Caco-2 (cell line): ENCODE measurements around the gene PI4KA. TPM values are rescaled to one million over a fixed set of nuclear protein-coding genes. Genes with fewer than 3 reads are reported as not detected.

Experiments used
- BruUV-seq: library from RNA; stranded (reverse); fragments of 400-500 nt; replicated peaks from 2 replicates; lab custom pipeline; 2021; lab: Mats Ljungman, UMichigan
- CTCF ChIA-PET: fragments of 300-600 bp; sonication (Branson Sonifier 250); formaldehyde crosslinking; loops from one replicate; lab custom pipeline; 2022; ENCODE audit warnings: antibody characterized with exemption; lab: Charles Lee
- POLR2A ChIA-PET: fragments of 300-600 bp; sonication (Branson Sonifier 250); formaldehyde crosslinking; loops from one replicate; lab custom pipeline; 2022; ENCODE audit warnings: antibody characterized with exemption; lab: Charles Lee
- DNase-seq, 2 experiments: peaks; one replicate each; pipeline versions ENCODE4 v3.0.0 to v3.0.0-alpha.2; 2020 to 2022
- H3K27me3 ChIP-seq: replicated peaks from 2 replicates; pipeline ENCODE4 v1.6.0; 2011; ENCODE audit warnings: low read length; ENCODE audit not compliant: control insufficient read depth, insufficient read depth
- H3K36me3 ChIP-seq: 2 replicates; pipeline ENCODE4 v1.5.1; 2011; ENCODE audit warnings: low read length; ENCODE audit not compliant: control insufficient read depth, insufficient read depth
- H3K4me1 ChIP-seq: fragments of 250-450 bp; sonication (Bioruptor Pico); 2 replicates; pipeline ENCODE4 v1.5.1; 2020; ENCODE audit warnings: mild to moderate bottlenecking
- H3K4me3 ChIP-seq: 2 replicates; pipeline ENCODE4 v1.5.1; 2011; ENCODE audit warnings: low read depth, mild to moderate bottlenecking, control low read depth, low read length
- H3K9me3 ChIP-seq: fragments of 250-450 bp; sonication (Bioruptor Pico); 2 replicates; pipeline ENCODE4 v1.5.1; 2020; ENCODE audit warnings: mild to moderate bottlenecking, moderate library complexity
- H3K27ac Mint-ChIP-seq: one replicate; pipeline ENCODE4 v1.8.0; 2022; ENCODE audit warnings: mixed read lengths; ENCODE audit not compliant: unreplicated experiment
- H3K27me3 Mint-ChIP-seq: one replicate; pipeline ENCODE4 v1.8.0; 2022; ENCODE audit warnings: mixed read lengths; ENCODE audit not compliant: insufficient read depth, unreplicated experiment
- H3K36me3 Mint-ChIP-seq: one replicate; pipeline ENCODE4 v1.8.0; 2022; ENCODE audit warnings: mild to moderate bottlenecking, mixed read lengths; ENCODE audit not compliant: insufficient read depth, unreplicated experiment
- H3K4me1 Mint-ChIP-seq: one replicate; pipeline ENCODE4 v1.8.0; 2022; ENCODE audit warnings: low read depth, mixed read lengths; ENCODE audit not compliant: unreplicated experiment
- H3K4me3 Mint-ChIP-seq: one replicate; pipeline ENCODE4 v1.8.0; 2022; ENCODE audit warnings: mild to moderate bottlenecking, moderate library complexity, mixed read lengths; ENCODE audit not compliant: unreplicated experiment
- H3K9me3 Mint-ChIP-seq: one replicate; pipeline ENCODE4 v1.8.0; 2022; ENCODE audit warnings: mixed read lengths; ENCODE audit not compliant: unreplicated experiment
- CTCF ChIP-seq, 2 experiments: fragments of 200-600 bp in 1 of 2; IDR thresholded peaks; 1 replicate in 1 of 2; 2 replicates in 1 of 2; pipeline versions ENCODE4 v1.5.1 to v1.8.0; 2011 to 2022; ENCODE audit warnings: antibody characterized with exemption in 1 of 2, control low read depth in 1 of 2, inconsistent platforms in 1 of 2, low read depth in 1 of 2, low read length in 1 of 2, mild to moderate bottlenecking in 1 of 2, moderate library complexity in 1 of 2; ENCODE audit not compliant: insufficient read depth in 1 of 2, severe bottlenecking in 1 of 2, unreplicated experiment in 1 of 2
- intact Hi-C: fragments of 100-400 bp; cut with micrococcal nuclease; formaldehyde crosslinking; loops from one replicate; pipeline ENCODE4 v1.10.0; 2022; ENCODE audit not compliant: unreplicated experiment
- total RNA-seq: library from RNA; stranded (reverse); gene quantifications from 2 replicates; pipeline ENCODE4 v1.2.3, GENCODE V29; 2022

PI4KA gene
- total RNA-seq, 1 experiment from 2014 or later: 66.9 TPM

GRCh38 chr22:20776624-20777405 lies 81.8 kb downstream of the PI4KA start:
- no peak for TF ChIP-seq CTCF (IDR thresholded peaks at IDR 0.05; ENCODE audit: insufficient read depth in 1 of 2, low read depth in 1 of 2, low read length in 1 of 2, severe bottlenecking in 1 of 2, unreplicated experiment in 1 of 2)
- H3K27me3 ChIP-seq: no peaks in the 10 kb centered on the region
- Mint-ChIP-seq H3K27ac (peak overlapping the region; percentile 97), H3K36me3 (peaks cover 12% of the 10 kb centered on the region), H3K27me3 (no peaks in the 10 kb centered on the region), H3K9me3 (no peaks in the 10 kb centered on the region), H3K4me1 (peaks cover 37% of the 10 kb centered on the region), H3K4me3 (no peak overlapping the region)
- H3K4me1 ChIP-seq: peaks cover 43% of the 10 kb centered on the region
- no peaks in the 10 kb centered on the region; the same call in 1 of the 2 replicates for H3K36me3 ChIP-seq
- TSS peak; percentile 51 for BruUV-seq
- no peaks in the 10 kb centered on the region for H3K9me3 ChIP-seq
- CTCF ChIA-PET: interaction anchor here (1.0 to 1.5 kb wide), 3 partner anchors 27 to 109 kb away, joined by 3 to 17 read pairs (median 5); no protein-coding TSS in a partner anchor
- no peak overlapping the region for H3K4me3 ChIP-seq
- no peak for DNase-seq
- intact Hi-C loops: loop anchor here (10.0 kb wide), 1 partner anchor 108 kb away; no protein-coding TSS in a partner anchor
- POLR2A ChIA-PET: interaction anchor here (0.9 kb wide), 1 partner anchor 383 kb away, joined by 3 read pairs; the partner anchor contains the start of gene ZNF74

GRCh38 chr22:20775342-20775895 lies 83.2 kb downstream of the PI4KA start:
- Histone ChIP-seq H3K36me3 (no peaks in the 10 kb centered on the region; the same call in 1 of the 2 replicates), H3K4me1 (peaks cover 43% of the 10 kb centered on the region), H3K4me3 (no peak overlapping the region), H3K9me3 (no peaks in the 10 kb centered on the region), H3K27me3 (no peaks in the 10 kb centered on the region)
- Mint-ChIP-seq H3K36me3 (peaks cover 12% of the 10 kb centered on the region), H3K4me1 (peaks cover 37% of the 10 kb centered on the region), H3K27ac (no peak overlapping the region), H3K27me3 (no peaks in the 10 kb centered on the region), H3K4me3 (no peak overlapping the region), H3K9me3 (no peaks in the 10 kb centered on the region)
- no peak for DNase-seq
- TF ChIP-seq CTCF (IDR thresholded peaks at IDR 0.05; ENCODE audit: insufficient read depth in 1 of 2, low read depth in 1 of 2, low read length in 1 of 2, severe bottlenecking in 1 of 2, unreplicated experiment in 1 of 2): no peak
- ChIA-PET POLR2A (no interaction called here), CTCF (no interaction called here)
- BruUV-seq: no TSS peak
- intact Hi-C loops: loop anchor here (10.0 kb wide), 1 partner anchor 109 kb away; no protein-coding TSS in a partner anchor

GRCh38 chr22:20774882-20775281 lies 83.7 kb downstream of the PI4KA start:
- ChIA-PET CTCF (no interaction called here), POLR2A (no interaction called here)
- BruUV-seq: TSS peak; percentile 48

More at GRCh38 chr22:20774882-20775281, 83.7 kb downstream of the PI4KA start:
- no peaks in the 10 kb centered on the region; the same call in 1 of the 2 replicates for H3K36me3 ChIP-seq
- DNase-seq: no peak
- no peaks in the 10 kb centered on the region for H3K9me3 ChIP-seq
- Mint-ChIP-seq H3K4me3 (no peak overlapping the region), H3K27me3 (no peaks in the 10 kb centered on the region), H3K27ac (peak overlapping the region; percentile 42), H3K9me3 (no peaks in the 10 kb centered on the region), H3K4me1 (peaks cover 34% of the 10 kb centered on the region), H3K36me3 (peaks cover 12% of the 10 kb centered on the region)
- no peak for TF ChIP-seq CTCF (IDR thresholded peaks at IDR 0.05; ENCODE audit: insufficient read depth in 1 of 2, low read depth in 1 of 2, low read length in 1 of 2, severe bottlenecking in 1 of 2, unreplicated experiment in 1 of 2)
- intact Hi-C loops: loop anchor here (10.0 kb wide), 1 partner anchor 110 kb away; no protein-coding TSS in a partner anchor
- H3K4me1 ChIP-seq: peaks cover 43% of the 10 kb centered on the region
- no peak overlapping the region for H3K4me3 ChIP-seq
- H3K27me3 ChIP-seq: no peaks in the 10 kb centered on the region
